HG03175 (cell line): ENCODE measurements around the gene CNGA4.

Experiments used
- ATAC-seq: cut with Tn5 transposase; IDR thresholded peaks from one replicate; pipeline ENCODE4 v1.9.1; 2021; ENCODE audit warnings: mild to moderate bottlenecking, moderate library complexity; ENCODE audit not compliant: unreplicated experiment

The CNGA4 gene, protein sequence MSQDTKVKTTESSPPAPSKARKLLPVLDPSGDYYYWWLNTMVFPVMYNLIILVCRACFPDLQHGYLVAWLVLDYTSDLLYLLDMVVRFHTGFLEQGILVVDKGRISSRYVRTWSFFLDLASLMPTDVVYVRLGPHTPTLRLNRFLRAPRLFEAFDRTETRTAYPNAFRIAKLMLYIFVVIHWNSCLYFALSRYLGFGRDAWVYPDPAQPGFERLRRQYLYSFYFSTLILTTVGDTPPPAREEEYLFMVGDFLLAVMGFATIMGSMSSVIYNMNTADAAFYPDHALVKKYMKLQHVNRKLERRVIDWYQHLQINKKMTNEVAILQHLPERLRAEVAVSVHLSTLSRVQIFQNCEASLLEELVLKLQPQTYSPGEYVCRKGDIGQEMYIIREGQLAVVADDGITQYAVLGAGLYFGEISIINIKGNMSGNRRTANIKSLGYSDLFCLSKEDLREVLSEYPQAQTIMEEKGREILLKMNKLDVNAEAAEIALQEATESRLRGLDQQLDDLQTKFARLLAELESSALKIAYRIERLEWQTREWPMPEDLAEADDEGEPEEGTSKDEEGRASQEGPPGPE

DNA sequence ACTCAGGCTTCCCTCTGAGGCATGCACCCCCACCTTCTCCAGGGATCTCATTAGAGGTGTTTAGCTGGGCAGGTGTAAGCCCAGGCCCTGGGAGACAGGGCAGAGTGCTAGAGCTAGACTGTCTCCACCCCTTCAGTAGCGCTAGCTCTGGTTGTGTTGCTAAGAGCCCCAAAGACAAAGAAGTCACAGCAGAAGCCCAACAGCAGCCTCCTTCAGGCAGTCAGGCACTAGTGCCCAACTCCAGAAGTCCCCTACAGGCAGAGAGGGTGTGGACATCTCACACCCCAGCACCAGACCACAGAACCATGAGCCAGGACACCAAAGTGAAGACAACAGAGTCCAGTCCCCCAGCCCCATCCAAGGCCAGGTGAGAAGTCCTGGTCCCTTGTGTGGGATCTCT is at the start of gene CNGA4:
TSS of gene CNGA4 (plus strand) at position 188 of the 400 bp plus-strand sequence. CDS start at position 306, 118 bp downstream.
- ATAC-seq: no peak

DNA sequence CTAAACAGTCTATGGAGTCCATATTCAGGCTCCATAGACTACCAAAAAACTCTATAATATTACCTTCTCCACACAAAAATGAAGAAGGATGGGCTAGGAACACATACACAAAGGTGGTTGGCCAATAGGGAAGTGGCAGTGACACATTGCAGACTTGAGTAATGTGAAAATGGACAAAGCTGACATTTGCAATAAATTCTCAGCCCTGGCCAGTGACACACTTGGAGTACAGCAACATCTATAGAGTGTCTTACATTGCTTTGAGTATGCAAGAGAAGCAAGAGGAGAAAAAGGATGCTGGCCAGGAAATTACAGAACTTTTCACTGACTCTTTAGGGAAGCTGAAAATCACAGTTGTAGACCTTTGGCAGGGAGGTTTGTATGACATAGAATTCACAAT is 47.1 kb upstream of the CNGA4 start:
- ATAC-seq: no peak

DNA sequence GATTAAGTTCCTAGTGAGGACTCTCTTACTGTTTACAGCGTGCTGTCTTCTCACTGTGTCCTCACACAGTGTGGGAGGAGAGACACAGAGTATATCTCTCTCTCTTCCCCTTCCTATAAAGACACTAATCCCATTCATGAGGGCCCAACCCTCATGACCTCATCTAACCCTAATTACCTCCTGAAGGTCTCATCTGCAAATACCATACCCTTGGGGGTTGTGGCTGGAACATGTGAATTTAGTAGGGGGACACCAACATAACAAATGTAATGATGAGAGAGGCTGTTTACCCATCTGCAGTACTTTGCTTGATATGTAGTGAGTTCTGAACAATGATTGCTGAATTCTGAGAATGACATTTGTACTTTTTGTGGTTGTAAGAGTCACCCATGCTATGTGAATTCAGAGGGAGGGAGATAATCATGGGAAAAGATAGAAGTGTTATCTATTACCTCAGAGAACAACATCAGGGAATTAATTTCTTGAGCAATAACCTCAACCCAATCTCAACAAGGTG is 44.8 kb upstream of the CNGA4 start:
- no peak for ATAC-seq

DNA sequence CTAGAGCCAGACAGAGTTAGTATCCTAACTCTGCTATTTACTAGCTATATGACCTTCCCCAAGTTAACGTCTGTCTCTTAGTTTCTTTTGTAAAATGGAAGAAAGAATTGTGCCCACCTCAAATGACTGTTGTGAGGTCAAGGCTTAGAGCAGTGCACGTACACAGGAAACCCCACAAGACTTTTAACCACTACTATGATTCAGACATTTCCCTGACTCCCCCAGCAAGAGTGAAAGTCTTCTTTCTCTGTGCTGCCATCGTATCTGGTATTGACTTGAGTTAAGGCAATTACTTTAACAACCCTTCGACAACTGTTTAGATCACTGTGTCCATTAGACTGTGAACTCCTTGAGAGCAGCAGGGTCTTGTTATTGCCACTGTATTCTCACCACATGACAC is 42.5 kb upstream of the CNGA4 start:
- ATAC-seq: no peak

DNA sequence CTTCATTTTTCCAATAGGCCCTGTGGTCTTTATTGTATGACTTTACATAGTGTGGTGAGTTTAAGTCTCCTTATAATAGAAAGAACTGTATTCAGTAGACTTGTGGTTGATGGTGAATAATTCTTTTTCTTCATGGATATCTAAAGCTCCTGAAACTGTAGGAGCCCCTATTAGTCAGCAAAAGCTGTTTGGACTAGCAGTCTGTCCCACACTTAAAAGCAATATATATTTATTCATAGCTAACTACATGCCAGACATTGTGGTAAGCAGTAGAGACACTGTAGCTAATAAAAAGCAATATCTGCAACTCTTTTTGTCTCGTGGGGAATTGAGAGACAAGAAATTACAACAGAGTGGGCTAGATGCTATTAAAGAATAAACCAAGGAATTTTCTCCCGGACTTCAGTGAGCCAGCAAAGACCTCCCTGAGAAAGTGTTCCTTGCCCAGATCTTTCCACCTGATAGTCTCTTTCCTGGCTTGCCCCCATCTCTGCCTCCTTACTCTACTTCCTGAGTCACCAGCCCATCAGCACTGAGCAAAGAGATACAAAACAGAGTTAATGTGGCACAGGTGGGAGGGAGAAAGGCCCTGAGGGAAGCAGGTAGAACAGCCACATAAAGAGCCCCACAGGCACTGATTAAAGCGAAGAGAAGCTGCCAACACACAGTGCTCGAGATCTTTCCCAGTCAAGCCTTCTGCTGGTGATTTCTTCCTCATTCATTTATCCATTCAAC is 41.3 kb upstream of the CNGA4 start:
- no peak for ATAC-seq

DNA sequence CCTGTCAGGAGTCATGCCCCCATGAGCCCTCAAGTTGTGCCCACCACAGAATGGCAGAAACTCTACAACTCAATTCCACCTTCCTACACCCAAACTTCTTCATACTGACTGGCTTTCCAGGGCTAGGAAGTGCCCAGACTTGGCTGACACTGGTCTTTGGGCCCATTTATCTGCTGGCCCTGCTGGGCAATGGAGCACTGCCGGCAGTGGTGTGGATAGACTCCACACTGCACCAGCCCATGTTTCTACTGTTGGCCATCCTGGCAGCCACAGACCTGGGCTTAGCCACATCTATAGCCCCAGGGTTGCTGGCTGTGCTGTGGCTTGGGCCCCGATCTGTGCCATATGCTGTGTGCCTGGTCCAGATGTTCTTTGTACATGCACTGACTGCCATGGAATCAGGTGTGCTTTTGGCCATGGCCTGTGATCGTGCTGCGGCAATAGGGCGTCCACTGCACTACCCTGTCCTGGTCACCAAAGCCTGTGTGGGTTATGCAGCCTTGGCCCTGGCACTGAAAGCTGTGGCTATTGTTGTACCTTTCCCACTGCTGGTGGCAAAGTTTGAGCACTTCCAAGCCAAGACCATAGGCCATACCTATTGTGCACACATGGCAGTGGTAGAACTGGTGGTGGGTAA is 39.6 kb upstream of the CNGA4 start, which contains the start of gene OR52W1:
TSS of gene OR52W1 (plus strand) at position 51 of the 637 bp plus-strand sequence. CDS start at position 51, 0 bp downstream.
- no peak for ATAC-seq

DNA sequence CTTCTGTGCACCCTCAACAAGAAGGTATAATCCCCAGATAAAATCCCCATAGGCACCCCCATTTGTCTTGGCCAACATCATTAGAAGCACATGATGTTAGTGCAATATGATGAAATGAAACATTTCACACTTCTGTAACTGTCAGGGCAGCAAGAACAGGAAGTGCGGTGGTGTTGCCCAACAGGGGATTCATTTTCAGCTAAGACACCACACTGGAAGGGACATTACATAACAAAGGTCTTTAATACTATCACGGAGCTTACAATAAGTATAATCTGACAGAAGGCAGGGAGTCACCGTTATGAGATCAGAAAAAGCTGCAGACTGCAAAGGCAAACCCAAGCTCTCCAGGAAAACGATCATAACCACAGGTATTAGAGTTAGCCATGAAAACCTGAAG is 37.9 kb upstream of the CNGA4 start:
- ATAC-seq: no peak

DNA sequence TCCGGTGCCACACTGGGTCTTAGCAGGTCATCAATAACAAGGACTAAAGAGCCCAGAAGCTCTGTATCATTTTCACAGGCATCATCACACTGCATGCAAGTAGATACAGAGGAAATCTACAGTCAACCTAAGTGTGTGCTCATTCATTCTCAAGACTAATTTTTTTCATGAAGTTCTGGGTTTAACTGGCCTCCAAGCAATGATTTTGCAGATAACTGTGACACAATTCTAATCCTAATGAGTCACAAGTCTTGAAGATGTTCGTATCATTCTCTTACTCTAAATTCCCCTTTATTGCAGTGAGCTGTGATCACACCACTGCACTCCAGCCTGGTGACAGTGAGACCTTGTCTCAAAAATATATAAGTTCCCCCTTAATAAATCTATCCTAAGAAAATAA is 37.4 kb upstream of the CNGA4 start:
- no peak for ATAC-seq

DNA sequence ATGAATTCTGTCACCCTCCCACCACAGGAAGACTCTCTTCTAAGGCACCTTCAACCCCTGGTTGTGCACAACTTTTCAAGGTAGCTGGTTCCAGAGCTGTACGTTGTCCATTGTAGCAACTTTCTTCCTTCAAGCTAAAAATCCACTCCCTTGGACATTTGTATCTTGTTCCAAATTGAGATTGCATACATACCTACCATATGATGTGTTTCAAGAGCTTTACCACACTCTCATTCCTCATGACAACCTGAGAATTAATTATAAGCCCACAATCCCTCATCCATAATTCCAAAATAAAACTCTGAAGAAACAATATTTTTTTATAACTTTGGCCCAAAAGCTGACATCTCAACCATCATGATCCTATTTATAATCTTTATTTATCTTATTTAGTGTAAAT is 36.8 kb upstream of the CNGA4 start:
- ATAC-seq: no peak

DNA sequence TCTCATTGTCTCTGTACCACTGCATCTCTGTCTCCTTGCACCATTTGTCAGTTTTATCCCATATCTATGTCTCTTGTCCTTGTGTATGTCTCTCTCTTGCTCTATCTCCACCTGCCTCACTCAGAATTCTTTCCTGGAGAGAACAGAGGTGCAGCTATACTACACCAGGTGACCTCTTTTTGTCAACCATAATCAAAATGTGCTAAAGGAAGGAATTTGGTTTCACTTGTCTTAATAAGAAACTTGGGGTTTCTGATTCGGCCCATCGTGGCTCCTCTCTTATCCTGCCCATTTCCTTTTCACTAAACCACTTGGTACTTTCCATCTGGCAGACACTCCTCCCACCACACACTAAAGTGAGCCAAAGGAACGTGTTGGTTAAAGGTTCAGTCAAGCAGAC is 35.6 kb upstream of the CNGA4 start:
- peak; percentile 75 for ATAC-seq

DNA sequence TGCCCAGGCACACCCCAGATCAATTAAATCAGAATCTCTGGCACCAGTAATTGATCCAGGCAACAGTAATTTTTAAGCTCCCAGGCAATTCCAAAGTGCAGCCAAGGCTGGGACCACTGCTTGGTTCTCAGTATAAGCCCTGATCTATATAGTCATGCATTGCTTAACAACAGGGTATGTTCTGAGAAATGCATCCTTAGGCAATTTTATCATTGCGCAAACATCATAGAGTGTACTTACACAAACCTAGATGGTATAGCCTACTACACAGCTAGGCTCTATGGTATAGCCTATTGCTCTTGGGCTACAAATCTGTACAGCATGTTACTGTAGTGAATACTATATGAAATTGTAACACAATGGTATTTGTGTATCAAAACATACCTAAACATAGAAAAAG is 34.2 kb upstream of the CNGA4 start:
- no peak for ATAC-seq

DNA sequence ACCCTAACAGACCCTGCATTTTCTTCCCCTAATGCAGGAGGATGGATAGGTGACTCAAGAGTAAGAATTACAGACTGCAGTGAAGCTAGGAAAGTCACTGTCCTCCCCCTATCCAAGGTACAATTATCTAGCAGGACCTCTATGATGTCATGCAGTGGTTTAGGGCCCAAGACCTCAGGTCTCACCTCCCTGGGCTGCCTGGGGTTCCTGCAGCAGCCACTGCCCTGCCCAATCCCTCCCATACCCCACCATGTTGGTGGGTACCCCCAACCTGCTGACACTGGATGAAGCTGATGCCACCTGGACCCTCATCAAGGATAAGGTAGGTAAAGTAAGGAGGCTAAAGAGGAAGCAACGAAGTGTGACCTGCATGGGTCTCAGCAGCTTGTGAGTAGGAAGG is 33.5 kb upstream of the CNGA4 start, which contains the start of gene C11orf42:
TSS of gene C11orf42 (plus strand) at position 192 of the 400 bp plus-strand sequence. CDS start at position 251, 59 bp downstream.
- ATAC-seq: no peak

DNA sequence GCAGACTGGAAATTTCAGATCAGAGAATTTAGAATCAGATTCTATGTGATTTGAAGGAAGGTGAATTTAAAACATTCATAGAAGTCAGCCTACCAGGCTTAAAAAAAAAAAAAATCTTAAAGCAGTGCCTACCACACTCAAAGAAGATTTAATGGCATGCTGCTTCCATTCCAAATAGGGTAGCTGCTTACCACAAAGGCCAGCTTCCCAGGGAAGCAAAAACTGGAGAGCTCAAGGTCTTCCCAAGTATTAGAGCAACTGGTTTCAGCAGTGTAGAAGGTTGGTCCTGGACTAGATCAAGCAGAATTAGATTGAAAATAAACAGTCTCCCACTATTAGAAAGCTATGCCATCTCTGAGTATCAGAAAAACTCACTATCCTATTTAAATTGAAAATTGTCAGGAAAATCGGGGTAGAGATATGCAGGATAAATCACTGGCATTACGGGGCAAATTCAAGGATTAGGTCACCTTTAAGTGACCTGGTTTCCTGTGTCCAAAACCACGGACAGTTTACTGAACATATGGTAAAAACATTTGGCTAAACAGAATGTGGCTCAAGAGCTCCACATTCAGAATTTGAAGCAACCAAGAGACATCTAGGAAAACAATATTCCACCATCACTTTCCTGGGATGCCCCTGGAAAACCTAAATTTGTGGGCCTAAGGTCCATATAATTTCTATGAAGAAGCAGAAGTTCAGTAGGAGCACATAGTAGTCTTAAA is 32.3 kb upstream of the CNGA4 start:
- no peak for ATAC-seq

DNA sequence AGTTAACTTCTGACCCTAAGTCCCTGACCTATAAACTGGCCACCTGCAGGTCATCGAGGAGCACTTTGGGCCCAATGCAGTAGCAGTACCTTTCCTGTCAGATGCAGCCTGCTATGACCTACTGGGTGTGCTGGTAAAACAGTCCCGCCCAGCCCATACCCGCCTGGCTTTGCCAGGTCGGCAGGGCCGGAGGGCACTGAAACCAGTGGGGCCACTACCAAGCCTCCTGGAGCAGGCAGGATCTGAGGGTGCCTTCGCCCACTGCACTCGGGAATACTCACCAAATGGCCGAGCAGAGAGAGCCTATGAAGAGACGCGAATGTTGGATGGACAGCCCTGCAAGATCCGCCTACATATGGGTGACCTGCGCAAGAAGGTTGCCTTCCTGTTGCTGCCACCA is 29.1 kb upstream of the CNGA4 start:
- no peak for ATAC-seq

DNA sequence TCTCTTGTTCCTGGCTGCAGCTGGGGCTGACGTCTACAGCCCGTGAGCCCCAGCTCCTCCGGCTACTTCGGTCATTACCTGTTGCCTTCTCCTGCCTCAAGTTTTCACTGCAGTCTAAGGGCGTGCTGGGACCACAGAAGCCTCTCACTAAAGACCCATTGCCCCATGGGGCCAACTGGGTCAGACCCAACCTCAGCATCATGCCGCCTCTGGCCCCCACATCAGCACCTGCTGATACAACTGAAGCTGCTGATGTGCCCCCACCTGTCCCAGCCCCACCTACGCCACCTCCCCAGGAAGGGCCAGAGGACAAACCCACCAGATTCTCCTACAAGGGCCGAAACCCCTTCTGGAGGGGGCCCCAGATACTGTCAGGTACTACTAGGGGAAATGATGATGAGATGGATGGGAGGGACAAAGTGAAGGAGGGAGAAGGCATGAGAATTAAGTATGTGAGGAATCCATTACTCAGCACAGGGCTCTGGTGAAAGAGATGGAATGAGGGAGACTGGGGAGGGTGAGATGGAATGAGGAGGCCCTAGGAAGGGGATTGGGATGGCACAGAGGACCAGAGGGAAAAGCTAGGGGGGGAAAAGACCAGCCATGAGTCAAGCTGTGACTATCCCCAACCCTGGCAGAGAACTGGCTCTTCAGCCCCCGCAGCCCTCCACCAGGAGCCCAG is 28.5 kb upstream of the CNGA4 start:
- no peak for ATAC-seq

DNA sequence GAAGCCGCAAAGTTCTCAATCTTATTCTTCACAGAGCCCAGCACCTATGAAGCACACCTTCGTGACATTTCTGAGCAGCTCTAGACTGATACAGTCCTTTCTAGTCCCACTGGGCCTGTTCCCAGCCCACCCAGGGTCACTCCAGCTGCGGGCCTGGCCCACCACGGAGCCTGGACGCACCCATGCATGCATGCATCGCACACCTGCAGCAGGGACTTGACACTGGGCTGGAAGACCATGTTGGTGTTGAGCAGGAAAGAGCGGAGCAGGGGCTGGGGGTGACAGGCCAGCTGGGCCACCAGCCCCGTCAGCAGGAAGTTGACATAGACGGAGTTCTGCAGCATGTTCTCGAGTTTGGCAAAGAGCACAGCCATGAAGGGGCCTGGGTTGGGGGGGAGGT is 24.4 kb upstream of the CNGA4 start:
- ATAC-seq: no peak

DNA sequence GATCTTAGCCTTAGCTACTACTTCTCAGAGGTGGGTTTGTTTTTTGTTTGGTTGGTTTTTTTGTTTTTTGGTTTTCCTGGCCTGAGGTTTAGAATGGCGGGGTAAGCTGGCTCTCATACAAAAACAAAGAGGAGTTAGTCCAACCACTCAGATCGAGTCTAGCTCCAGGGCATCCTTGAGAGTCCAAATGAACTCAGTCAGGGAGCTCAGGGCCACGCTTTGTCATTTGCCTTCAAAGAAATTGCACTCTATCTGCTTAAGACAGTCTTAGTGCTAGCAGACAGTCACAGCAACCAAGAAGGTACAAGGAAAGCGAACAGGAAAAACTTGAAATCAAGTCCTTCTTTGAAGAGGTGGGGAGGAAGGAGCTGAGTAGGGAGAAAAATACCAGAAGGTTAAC is 22.4 kb upstream of the CNGA4 start:
- no peak for ATAC-seq

DNA sequence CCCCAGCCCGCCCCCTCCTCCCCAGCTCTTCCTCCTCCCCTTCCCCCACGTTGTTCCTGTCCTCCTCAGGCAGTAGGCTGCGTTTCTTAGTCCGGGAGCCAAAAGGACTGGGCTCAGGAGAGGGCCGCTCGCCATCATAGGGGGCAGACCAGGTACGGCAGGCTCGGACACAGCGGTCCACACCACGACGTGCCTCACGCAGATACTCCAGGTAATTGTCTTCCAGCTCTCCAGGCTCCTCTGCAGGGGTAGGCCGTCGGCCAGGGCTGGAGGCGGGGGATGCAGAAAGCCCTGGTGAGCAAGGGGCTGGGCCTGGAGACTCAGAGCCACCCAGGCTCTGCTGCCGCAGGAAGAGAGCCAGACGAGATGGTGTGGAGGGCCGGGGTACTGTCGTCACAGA is 21.2 kb upstream of the CNGA4 start:
- no peak for ATAC-seq

DNA sequence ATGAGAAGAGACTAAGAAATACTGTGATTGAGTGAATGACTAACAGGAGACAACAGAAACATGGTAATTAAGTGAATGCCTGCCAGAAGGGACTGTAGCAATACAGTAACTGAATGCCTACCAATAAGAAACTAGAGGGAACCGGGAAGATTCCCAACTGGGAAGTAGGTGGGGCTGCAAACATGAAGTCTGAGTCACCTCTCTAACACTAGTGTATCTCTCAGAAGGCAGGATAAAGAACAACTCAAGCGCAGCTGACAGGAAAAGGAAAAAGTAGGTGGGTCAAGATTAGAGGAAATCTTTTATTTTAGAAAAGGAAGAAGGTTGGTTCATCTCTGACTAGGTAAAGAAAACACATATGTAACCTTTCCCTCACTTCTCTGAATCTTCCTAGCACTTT is 19.5 kb upstream of the CNGA4 start:
- ATAC-seq: no peak

DNA sequence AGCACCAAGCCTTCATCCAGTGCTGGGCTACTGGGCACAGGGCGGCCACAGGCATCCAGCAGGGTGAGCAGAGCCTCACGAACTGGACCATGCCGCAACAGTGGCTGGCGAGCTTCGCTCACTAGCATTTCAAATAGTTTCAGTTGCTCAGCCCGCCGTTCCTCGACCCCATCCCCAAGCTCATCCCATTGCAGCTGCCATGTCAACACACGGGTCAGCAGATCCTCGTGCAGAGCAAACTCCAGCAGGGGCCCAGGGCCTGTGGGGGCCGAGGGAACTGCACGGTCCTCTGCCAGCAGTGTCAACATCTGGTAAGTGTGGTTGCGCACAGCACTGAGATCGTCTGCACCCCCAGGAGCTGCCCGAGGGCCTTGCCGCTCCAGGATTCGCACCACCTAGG is 15.0 kb upstream of the CNGA4 start:
- no peak for ATAC-seq
